Uterus (tissue), 2 donors: ENCODE data around the gene CFAP74.

Experiments
- POLR2A ChIP-seq, 2 donors: fragments of 450-650 bp; IDR thresholded peaks; one replicate each; pipeline ENCODE4 v1.6.1; 2016; ENCODE audit warnings: antibody characterized with exemption in 2 of 2, mild to moderate bottlenecking in 1 of 2, moderate library complexity in 1 of 2
- TF ChIP-seq, protein P1 (sequence below), 4 experiments: fragments of 200-600 bp in 2 of 4; fragments of 450-650 bp in 2 of 4; sonication (generic) in 2 of 4; IDR thresholded peaks; one replicate each; pipeline ENCODE4 v1.5.1; 2016 to 2019; ENCODE audit warnings: antibody characterized with exemption in 4 of 4, mild to moderate bottlenecking in 2 of 4, moderate library complexity in 1 of 4

DNA sequence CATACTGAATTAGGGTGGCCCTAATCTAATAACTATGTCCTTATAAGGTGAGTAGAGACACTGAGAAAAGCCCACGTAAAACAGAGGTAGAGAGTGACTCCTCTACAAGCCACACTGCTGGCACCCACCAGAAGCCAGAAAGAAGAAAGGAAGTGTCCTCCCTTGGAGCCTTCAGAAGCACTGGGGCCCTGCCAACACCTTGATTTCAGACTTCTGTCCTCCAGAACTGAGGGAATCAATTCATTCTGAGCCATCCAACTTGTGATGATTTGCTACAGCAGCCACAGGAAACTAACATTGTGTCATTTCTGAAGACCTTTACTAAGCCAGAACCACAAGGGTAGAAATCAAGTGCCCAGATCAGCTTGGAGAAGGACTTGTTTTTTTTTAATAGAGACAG is 127.7 kb downstream of the CFAP74 start:
- TF ChIP-seq, protein P1, sequence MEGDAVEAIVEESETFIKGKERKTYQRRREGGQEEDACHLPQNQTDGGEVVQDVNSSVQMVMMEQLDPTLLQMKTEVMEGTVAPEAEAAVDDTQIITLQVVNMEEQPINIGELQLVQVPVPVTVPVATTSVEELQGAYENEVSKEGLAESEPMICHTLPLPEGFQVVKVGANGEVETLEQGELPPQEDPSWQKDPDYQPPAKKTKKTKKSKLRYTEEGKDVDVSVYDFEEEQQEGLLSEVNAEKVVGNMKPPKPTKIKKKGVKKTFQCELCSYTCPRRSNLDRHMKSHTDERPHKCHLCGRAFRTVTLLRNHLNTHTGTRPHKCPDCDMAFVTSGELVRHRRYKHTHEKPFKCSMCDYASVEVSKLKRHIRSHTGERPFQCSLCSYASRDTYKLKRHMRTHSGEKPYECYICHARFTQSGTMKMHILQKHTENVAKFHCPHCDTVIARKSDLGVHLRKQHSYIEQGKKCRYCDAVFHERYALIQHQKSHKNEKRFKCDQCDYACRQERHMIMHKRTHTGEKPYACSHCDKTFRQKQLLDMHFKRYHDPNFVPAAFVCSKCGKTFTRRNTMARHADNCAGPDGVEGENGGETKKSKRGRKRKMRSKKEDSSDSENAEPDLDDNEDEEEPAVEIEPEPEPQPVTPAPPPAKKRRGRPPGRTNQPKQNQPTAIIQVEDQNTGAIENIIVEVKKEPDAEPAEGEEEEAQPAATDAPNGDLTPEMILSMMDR (IDR thresholded peaks at IDR 0.05) = no peak
- TF ChIP-seq POLR2A (IDR thresholded peaks at IDR 0.05) = no peak
